Measurements from ENCODE around the gene ITGA5. TPM values are rescaled to one million over a fixed set of nuclear protein-coding genes. Genes with fewer than 3 reads are reported as not detected.

ITGA5 gene
- total RNA-seq, 1 experiment from 2014 or later: 49.7 TPM

GRCh38 chr12:54439521-54440255 is 20.6 kb upstream of the ITGA5 start:
- intact Hi-C loops (cut with micrococcal nuclease): loop anchor here (1.0 to 2.0 kb wide), 2 partner anchors 40 to 69 kb away; no protein-coding TSS in a partner anchor
- H3K4me1 ChIP-seq (ENCODE audit: control insufficient read depth in 1 of 2, insufficient read depth in 2 of 2, low read length in 2 of 2): no peaks in the 10 kb centered on the region
- no peak overlapping the region for H2AFZ ChIP-seq (ENCODE audit: low read depth, low read length, poor library complexity, severe bottlenecking)
- H3K9ac ChIP-seq (ENCODE audit: low read length): no peak overlapping the region
- no peaks in the 10 kb centered on the region for H4K20me1 ChIP-seq (ENCODE audit: insufficient read depth)
- TF ChIP-seq POLR2AphosphoS5 (IDR thresholded peaks at IDR 0.05; ENCODE audit: low read depth, low read length) (no peak), RAD21 (IDR thresholded peaks at IDR 0.05; ENCODE audit: low read depth) (peak; percentile 93), ZFX (IDR thresholded peaks at IDR 0.05) (no peak), YY1 (IDR thresholded peaks at IDR 0.05; ENCODE audit: extremely low read depth, insufficient replicate concordance, low read depth, low read length) (no peak), EGR1 (IDR thresholded peaks at IDR 0.05; ENCODE audit: low read depth) (no peak), ZNF274 (IDR thresholded peaks at IDR 0.05; ENCODE audit: low read depth, low read length) (no peak), TCF7L2 (IDR thresholded peaks at IDR 0.05; ENCODE audit: borderline replicate concordance, extremely low read depth, insufficient read depth, insufficient read length) (no peak), SRF (IDR thresholded peaks at IDR 0.05; ENCODE audit: low read depth) (no peak), MAX (IDR thresholded peaks at IDR 0.05) (no peak)
- TF ChIP-seq, protein P1, sequence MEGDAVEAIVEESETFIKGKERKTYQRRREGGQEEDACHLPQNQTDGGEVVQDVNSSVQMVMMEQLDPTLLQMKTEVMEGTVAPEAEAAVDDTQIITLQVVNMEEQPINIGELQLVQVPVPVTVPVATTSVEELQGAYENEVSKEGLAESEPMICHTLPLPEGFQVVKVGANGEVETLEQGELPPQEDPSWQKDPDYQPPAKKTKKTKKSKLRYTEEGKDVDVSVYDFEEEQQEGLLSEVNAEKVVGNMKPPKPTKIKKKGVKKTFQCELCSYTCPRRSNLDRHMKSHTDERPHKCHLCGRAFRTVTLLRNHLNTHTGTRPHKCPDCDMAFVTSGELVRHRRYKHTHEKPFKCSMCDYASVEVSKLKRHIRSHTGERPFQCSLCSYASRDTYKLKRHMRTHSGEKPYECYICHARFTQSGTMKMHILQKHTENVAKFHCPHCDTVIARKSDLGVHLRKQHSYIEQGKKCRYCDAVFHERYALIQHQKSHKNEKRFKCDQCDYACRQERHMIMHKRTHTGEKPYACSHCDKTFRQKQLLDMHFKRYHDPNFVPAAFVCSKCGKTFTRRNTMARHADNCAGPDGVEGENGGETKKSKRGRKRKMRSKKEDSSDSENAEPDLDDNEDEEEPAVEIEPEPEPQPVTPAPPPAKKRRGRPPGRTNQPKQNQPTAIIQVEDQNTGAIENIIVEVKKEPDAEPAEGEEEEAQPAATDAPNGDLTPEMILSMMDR (IDR thresholded peaks at IDR 0.05 in 2 of 3, conservative IDR thresholded peaks at IDR 0.05 in 1 of 3; ENCODE audit: borderline replicate concordance in 1 of 3, insufficient read depth in 1 of 3, low read depth in 2 of 3, low read length in 2 of 3): peak; percentile 67 to 92 (median 81)
- TF ChIP-seq, protein P2, sequence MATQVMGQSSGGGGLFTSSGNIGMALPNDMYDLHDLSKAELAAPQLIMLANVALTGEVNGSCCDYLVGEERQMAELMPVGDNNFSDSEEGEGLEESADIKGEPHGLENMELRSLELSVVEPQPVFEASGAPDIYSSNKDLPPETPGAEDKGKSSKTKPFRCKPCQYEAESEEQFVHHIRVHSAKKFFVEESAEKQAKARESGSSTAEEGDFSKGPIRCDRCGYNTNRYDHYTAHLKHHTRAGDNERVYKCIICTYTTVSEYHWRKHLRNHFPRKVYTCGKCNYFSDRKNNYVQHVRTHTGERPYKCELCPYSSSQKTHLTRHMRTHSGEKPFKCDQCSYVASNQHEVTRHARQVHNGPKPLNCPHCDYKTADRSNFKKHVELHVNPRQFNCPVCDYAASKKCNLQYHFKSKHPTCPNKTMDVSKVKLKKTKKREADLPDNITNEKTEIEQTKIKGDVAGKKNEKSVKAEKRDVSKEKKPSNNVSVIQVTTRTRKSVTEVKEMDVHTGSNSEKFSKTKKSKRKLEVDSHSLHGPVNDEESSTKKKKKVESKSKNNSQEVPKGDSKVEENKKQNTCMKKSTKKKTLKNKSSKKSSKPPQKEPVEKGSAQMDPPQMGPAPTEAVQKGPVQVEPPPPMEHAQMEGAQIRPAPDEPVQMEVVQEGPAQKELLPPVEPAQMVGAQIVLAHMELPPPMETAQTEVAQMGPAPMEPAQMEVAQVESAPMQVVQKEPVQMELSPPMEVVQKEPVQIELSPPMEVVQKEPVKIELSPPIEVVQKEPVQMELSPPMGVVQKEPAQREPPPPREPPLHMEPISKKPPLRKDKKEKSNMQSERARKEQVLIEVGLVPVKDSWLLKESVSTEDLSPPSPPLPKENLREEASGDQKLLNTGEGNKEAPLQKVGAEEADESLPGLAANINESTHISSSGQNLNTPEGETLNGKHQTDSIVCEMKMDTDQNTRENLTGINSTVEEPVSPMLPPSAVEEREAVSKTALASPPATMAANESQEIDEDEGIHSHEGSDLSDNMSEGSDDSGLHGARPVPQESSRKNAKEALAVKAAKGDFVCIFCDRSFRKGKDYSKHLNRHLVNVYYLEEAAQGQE (IDR thresholded peaks at IDR 0.05; ENCODE audit: low read depth): no peak
- TF ChIP-seq, protein P3, sequence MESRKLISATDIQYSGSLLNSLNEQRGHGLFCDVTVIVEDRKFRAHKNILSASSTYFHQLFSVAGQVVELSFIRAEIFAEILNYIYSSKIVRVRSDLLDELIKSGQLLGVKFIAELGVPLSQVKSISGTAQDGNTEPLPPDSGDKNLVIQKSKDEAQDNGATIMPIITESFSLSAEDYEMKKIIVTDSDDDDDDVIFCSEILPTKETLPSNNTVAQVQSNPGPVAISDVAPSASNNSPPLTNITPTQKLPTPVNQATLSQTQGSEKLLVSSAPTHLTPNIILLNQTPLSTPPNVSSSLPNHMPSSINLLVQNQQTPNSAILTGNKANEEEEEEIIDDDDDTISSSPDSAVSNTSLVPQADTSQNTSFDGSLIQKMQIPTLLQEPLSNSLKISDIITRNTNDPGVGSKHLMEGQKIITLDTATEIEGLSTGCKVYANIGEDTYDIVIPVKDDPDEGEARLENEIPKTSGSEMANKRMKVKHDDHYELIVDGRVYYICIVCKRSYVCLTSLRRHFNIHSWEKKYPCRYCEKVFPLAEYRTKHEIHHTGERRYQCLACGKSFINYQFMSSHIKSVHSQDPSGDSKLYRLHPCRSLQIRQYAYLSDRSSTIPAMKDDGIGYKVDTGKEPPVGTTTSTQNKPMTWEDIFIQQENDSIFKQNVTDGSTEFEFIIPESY (IDR thresholded peaks at IDR 0.05; ENCODE audit: extremely low read depth, insufficient replicate concordance, low read length): no peak
- no peak overlapping the region for H3K27ac ChIP-seq (ENCODE audit: low read depth, low read length)
- no peaks in the 10 kb centered on the region for H3K9me3 ChIP-seq (ENCODE audit: control insufficient read depth in 1 of 2, insufficient read depth in 1 of 2, low read depth in 1 of 2, low read length in 2 of 2)
- no peaks in the 10 kb centered on the region for H3K36me3 ChIP-seq (ENCODE audit: control insufficient read depth in 1 of 2, insufficient read depth in 2 of 2, low read length in 2 of 2)
- H3K4me3 ChIP-seq (replicated peaks in 1 of 2; ENCODE audit: low read depth in 1 of 2, low read length in 2 of 2): no peak overlapping the region
- no peaks in the 10 kb centered on the region for H3K27me3 ChIP-seq (ENCODE audit: insufficient read depth, low read length)
- no peak overlapping the region for H3K4me2 ChIP-seq (ENCODE audit: low read length)
- DNase-seq (ENCODE audit: low read depth, low spot score): peak; percentile 38
- H3K79me2 ChIP-seq (ENCODE audit: insufficient read depth, low read length): no peaks in the 10 kb centered on the region
- ATAC-seq: peak; percentile 92
- no TSS peak for BruUV-seq (replicated peaks)
- ChIA-PET CTCF (interaction anchor here (0.5 to 7.4 kb wide), 16 partner anchors 9 to 103 kb away, joined by 3 to 182 read pairs (median 5); no protein-coding TSS in a partner anchor), RAD21 (ENCODE audit: low non-redundant PET in 1 of 2, low total read pairs in 2 of 2, uncharacterized antibody in 2 of 2, unreplicated experiment in 2 of 2) (interaction anchor here (1.0 to 2.1 kb wide), 2 partner anchors 40 kb away, joined by 10 to 13 read pairs; no protein-coding TSS in a partner anchor), POLR2A (interaction anchor here (1.3 kb wide), 1 partner anchor 40 kb away, joined by 4 read pairs; no protein-coding TSS in a partner anchor)
- H3K9me2 ChIP-seq (ENCODE audit: insufficient read depth): no peaks in the 10 kb centered on the region
